GM18907 (cell line): ENCODE data around the gene ERMARD.

Experiments
- ATAC-seq: cut with Tn5 transposase; IDR thresholded peaks from one replicate; pipeline ENCODE4 v1.9.1; 2021; ENCODE audit warnings: mild to moderate bottlenecking, moderate library complexity; ENCODE audit not compliant: unreplicated experiment

ERMARD gene

DNA sequence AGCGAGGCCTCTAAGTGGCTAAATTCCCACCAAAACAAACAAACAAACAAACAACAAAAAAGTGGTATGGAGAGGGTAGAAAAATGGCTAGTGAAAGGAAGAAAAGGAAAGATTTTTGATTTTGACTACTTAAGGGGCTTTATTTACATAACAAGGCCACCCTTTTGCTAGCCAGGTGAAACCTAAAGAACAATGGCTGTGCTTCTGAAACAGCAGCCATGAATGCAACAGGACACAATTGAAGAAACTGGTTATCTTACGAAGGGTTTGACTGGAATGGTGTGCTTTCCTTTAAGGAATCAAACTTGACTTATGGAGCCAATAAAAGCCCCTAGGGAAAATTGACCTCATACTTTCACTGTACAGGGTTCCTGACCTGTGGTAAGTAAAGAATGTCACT lies 68.9 kb downstream of the ERMARD start:
- no peak for ATAC-seq

- no peak for ATAC-seq
These were observed 72.6 kb downstream of the ERMARD start for GRCh38 chr6:169824021-169824420.

- no peak for ATAC-seq
These were observed 73.6 kb downstream of the ERMARD start for GRCh38 chr6:169824848-169825557.

DNA sequence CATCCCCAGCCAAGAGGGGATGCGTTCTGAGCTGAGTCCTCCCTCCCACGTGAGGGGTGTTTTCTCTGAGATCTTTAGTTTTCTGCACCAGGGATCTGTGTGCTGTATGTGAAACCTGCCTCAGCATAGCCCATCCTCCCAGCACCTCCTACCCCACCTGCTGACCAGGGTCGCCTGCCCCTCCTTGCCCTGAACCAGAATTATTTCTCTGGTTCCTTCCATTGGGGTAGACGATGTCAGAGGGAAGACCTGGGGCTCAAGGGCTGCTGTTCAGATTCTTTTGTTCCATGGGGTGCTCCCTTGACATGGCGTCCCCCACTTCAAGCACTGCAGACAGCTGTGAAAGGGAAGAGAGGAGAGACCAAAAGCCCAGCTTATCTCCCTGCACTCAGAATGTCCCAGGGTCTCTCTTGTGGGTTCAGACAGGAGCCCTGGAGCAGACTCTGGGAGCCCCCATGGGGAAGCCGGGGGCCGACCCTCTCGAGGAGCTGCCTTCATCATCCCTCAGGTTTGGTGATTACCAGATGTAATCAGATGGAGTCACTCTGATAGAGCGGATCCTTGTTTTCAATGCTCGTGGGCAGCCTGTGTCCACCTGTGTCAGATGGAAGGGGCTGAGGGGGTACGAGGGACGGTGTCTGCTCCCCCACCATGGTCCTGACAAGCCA lies 74.3 kb downstream of the ERMARD start:
- no peak for ATAC-seq

- ATAC-seq = no peak
These were observed 75.3 kb downstream of the ERMARD start for GRCh38 chr6:169826697-169827096.

- no peak for ATAC-seq
These were observed 75.9 kb downstream of the ERMARD start for GRCh38 chr6:169827290-169827717.

DNA sequence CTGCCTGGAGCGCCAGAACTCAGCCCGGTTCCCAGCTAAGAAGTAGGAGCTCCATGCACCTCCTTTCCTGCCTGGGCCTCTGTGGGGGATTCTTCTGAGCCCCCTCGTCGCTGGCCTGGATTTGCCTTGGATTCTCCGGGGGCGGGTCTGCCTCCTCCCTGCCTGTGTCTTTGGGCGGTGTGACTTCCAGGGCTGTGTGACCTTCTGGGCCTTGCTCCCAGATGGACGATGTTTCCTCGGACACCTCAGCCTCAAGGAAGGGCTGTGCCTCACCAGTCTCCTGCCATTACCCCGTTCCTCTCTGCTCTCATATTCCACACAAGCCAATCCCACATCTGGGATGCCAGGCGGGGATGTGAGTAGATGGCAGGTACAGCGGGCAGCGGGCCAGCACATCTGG lies 76.8 kb downstream of the ERMARD start:
- ATAC-seq = no peak

DNA sequence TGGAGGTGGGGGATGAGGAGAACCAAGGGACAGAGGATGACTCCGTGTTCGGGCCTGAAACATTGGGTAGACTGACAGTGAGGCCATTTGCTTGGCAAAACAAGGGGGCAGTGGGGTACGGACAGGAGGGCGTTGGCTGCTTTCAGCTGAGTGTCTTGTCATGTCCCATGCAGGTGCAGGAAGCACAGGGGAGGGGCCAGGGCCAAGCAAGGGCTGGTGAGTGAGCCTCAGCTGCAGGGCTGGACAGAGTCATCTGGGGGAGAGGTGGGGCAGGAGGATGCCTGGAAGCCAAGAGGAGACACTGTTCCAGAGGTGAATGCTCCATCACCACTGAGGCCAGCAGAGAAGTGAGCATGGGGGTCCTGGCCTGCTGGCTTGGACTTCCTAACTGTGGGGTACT lies 78.4 kb downstream of the ERMARD start:
- no peak for ATAC-seq

GRCh38 chr6:169830876-169831275 lies 79.5 kb downstream of the ERMARD start:
- ATAC-seq = no peak
